B cell (primary cell): ENCODE measurements around the gene LHX1.

Experiments
- EZH2 ChIP-seq: IDR thresholded peaks from 2 replicates; pipeline ENCODE4 v1.6.1; 2012; ENCODE audit warnings: borderline replicate concordance, low read depth, mild to moderate bottlenecking, moderate library complexity, low read length; ENCODE audit not compliant: insufficient read depth, poor library complexity, severe bottlenecking
- TF ChIP-seq, protein P1 (sequence below): fragments of 200-600 bp; IDR thresholded peaks from one replicate; pipeline ENCODE4 v1.8.0; 2022; ENCODE audit warnings: antibody characterized with exemption, mild to moderate bottlenecking

DNA sequence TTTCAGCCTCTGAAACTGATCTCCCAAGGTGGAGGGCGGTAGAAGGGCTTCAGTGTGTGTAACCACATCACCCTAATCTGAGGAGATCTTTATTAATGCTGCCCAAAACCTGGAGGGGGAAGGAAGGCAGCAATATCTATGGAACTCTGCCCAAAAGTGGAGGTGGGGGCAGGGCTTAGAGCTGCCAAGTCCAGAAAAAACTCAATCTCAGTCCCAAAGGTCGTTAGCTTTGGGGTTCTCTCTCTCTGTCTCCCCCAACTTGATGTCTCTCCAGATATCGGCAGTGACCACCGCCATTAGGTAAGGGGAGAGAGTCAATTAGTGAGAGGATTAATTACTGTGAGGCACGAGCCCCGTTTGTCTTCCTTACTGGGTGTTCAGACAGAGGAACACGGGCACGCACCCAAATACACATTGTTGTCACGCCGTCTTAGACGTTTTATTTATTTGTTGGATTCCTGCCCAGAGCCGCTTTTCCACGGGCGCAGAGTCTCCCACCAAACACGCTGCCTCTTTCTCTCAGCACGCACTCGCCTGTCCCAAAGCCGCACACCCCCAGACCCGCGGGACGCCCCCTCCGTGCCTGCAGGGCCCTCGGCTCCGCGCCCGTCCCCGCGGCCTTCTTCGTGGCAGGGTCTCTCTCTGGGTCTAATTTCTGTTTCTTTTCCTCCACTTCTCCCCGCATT is 5.4 kb upstream of the LHX1 start:
- TF ChIP-seq, protein P1, sequence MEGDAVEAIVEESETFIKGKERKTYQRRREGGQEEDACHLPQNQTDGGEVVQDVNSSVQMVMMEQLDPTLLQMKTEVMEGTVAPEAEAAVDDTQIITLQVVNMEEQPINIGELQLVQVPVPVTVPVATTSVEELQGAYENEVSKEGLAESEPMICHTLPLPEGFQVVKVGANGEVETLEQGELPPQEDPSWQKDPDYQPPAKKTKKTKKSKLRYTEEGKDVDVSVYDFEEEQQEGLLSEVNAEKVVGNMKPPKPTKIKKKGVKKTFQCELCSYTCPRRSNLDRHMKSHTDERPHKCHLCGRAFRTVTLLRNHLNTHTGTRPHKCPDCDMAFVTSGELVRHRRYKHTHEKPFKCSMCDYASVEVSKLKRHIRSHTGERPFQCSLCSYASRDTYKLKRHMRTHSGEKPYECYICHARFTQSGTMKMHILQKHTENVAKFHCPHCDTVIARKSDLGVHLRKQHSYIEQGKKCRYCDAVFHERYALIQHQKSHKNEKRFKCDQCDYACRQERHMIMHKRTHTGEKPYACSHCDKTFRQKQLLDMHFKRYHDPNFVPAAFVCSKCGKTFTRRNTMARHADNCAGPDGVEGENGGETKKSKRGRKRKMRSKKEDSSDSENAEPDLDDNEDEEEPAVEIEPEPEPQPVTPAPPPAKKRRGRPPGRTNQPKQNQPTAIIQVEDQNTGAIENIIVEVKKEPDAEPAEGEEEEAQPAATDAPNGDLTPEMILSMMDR: no peak
- TF ChIP-seq EZH2: no peak
